Keratinocyte (primary cell): ENCODE measurements around the gene FOXF2. TPM values are rescaled to one million over a fixed set of nuclear protein-coding genes. Genes with fewer than 3 reads are reported as not detected.
A peak's percentile ranks its signal among the peaks of the same experiment; 100 is the strongest.

Experiments
- DNase-seq: peaks from one replicate; pipeline ENCODE4 v3.0.0-alpha.2; 2011; ENCODE audit warnings: low read depth, missing footprints, low spot score
- FAIRE-seq: peaks from 2 replicates; lab custom pipeline; 2011; peaks lifted over from hg19 to GRCh38; lab: Jason Lieb, UNC
- H2AFZ ChIP-seq: 2 replicates; pipeline ENCODE4 v1.6.0; 2012; ENCODE audit warnings: low read length, control low read depth, inconsistent platforms; ENCODE audit not compliant: control insufficient read depth
- H3K27ac ChIP-seq: 2 replicates; pipeline ENCODE4 v1.5.1; 2011; ENCODE audit warnings: low read length; ENCODE audit not compliant: control insufficient read depth, insufficient read depth
- H3K27me3 ChIP-seq: 3 replicates; pipeline ENCODE4 v1.6.0; 2011; ENCODE audit warnings: low read length; ENCODE audit not compliant: control insufficient read depth, insufficient read depth; ENCODE audit errors: extremely low read depth
- H3K36me3 ChIP-seq, 2 experiments: 2 replicates in 1 of 2; 3 replicates in 1 of 2; pipeline ENCODE4 v1.5.1; 2011; ENCODE audit warnings: low read length in 2 of 2, mild to moderate bottlenecking in 1 of 2; ENCODE audit not compliant: control insufficient read depth in 2 of 2, insufficient read depth in 2 of 2; ENCODE audit errors: extremely low read depth in 1 of 2
- H3K4me1 ChIP-seq: 3 replicates; pipeline ENCODE4 v1.5.1; 2011; ENCODE audit warnings: low read length; ENCODE audit not compliant: control insufficient read depth, insufficient read depth; ENCODE audit errors: extremely low read depth
- H3K4me2 ChIP-seq: 3 replicates; pipeline ENCODE4 v1.6.0; 2011; ENCODE audit warnings: low read depth, low read length; ENCODE audit not compliant: control insufficient read depth, insufficient read depth; ENCODE audit errors: extremely low read depth
- H3K4me3 ChIP-seq, 3 experiments: fragments of 200-600 bp in 1 of 3; sonication (generic) in 1 of 3; 2 replicates in 2 of 3; 3 replicates in 1 of 3; pipeline ENCODE4 v1.5.1; 2011 to 2016; ENCODE audit warnings: low read length in 3 of 3, mild to moderate bottlenecking in 3 of 3, control low read depth in 2 of 3, inconsistent platforms in 1 of 3, low read depth in 1 of 3, mixed read lengths in 1 of 3, mixed run types in 1 of 3, moderate library complexity in 1 of 3; ENCODE audit not compliant: control insufficient read depth in 2 of 3, insufficient read depth in 2 of 3; ENCODE audit errors: extremely low read depth in 1 of 3
- H3K79me2 ChIP-seq: 2 replicates; pipeline ENCODE4 v1.6.0; 2012; ENCODE audit warnings: low read length; ENCODE audit not compliant: control insufficient read depth, insufficient read depth
- H3K9ac ChIP-seq: 3 replicates; pipeline ENCODE4 v1.6.0; 2011; ENCODE audit warnings: low read length; ENCODE audit not compliant: control insufficient read depth, insufficient read depth; ENCODE audit errors: extremely low read depth
- H3K9me1 ChIP-seq: 3 replicates; pipeline ENCODE4 v1.6.0; 2011; ENCODE audit warnings: low read length; ENCODE audit not compliant: control insufficient read depth, insufficient read depth; ENCODE audit errors: extremely low read depth
- H3K9me3 ChIP-seq: 2 replicates; pipeline ENCODE4 v1.5.1; 2012; ENCODE audit warnings: low read depth, low read length; ENCODE audit not compliant: control insufficient read depth
- H4K20me1 ChIP-seq: 3 replicates; pipeline ENCODE4 v1.6.0; 2011; ENCODE audit warnings: low read length; ENCODE audit not compliant: control insufficient read depth, insufficient read depth; ENCODE audit errors: extremely low read depth
- EZH2 ChIP-seq: IDR thresholded peaks from one replicate; pipeline ENCODE4 v1.6.1; 2012; ENCODE audit warnings: inconsistent platforms, mild to moderate bottlenecking, low read length, moderate library complexity
- dilution Hi-C: fragments of 300-500 bp; cut with MboI; formaldehyde crosslinking; loops from one replicate; pipeline ENCODE4 v1.7.0; 2020; ENCODE audit warnings: low sequenced_read_pairs; ENCODE audit not compliant: extremely low pct_ligation_motif_present
- polyA plus RNA-seq, 5 experiments: library from polyadenylated mRNA; depleted of rRNA in 3 of 5; stranded (reverse) in 3 of 5; stranded (forward) in 1 of 5; unstranded in 1 of 5; fragments of >200 nt; gene quantifications; 1 replicate in 1 of 5; 2 replicates in 3 of 5; 3 replicates in 1 of 5; pipeline versions ENCODE4 v1.2.1 to v1.2.3, GENCODE V29; 2011 to 2012; ENCODE audit warnings: missing spikeins in 2 of 5, low read depth in 1 of 5, low replicate concordance in 1 of 5
- TF ChIP-seq, protein P1 (sequence below), 3 experiments: IDR thresholded peaks in 1 of 3; conservative IDR thresholded peaks in 1 of 3; optimal IDR thresholded peaks in 1 of 3; 2 replicates in 2 of 3; 3 replicates in 1 of 3; pipeline versions ENCODE3 to v1.5.1; 2011; ENCODE audit warnings: low read length in 3 of 3, mild to moderate bottlenecking in 3 of 3, moderate library complexity in 2 of 3, control low read depth in 1 of 3, inconsistent platforms in 1 of 3; ENCODE audit not compliant: insufficient read depth in 2 of 3; ENCODE audit errors: extremely low read depth in 1 of 3

Gene FOXF2
- polyA plus RNA-seq, 1 donor (not counting 4 experiments of a cell fraction or from before 2014, with no cell fraction given), result 0.34 TPM

DNA sequence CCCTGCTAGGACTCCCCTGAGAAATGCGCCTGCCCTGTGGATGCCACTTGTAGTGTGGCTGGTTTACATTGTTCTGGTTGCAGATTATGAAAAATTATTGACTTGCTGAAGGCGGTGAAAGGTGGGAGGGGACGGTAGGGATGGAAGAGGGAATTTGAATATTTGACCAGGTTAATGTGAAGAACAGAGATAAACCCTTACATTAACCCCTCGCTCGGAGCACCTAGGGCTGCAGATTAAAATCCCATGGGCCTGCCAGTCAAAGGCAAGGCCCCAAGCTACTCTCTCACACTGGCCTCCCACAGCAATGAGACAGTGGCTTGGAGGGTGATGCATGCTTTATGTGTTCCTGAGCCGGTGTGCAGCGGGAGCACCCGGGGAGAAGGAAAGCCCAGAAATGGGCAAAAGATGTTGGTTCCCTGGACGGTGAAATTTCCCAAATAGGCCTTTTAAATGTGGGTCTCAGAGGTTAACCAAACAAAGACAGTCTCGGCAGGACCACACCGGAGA, 2.5 kb downstream of the FOXF2 start:
- Histone ChIP-seq H3K4me2 (no peak overlapping the region), H3K36me3 (no peaks in the 10 kb centered on the region), H3K9me1 (no peaks in the 10 kb centered on the region), H3K4me1 (no peaks in the 10 kb centered on the region), H2AFZ (no peak overlapping the region), H3K79me2 (no peaks in the 10 kb centered on the region), H3K9me3 (no peaks in the 10 kb centered on the region), H3K4me3 (no peak overlapping the region), H4K20me1 (no peaks in the 10 kb centered on the region), H3K9ac (no peak overlapping the region), H3K27me3 (peaks cover 87% of the 10 kb centered on the region), H3K27ac (no peak overlapping the region)
- dilution Hi-C loops, result no loop called here
- FAIRE-seq (no peak), DNase-seq (no peak)
- no peak for TF ChIP-seq EZH2
- TF ChIP-seq, protein P1, sequence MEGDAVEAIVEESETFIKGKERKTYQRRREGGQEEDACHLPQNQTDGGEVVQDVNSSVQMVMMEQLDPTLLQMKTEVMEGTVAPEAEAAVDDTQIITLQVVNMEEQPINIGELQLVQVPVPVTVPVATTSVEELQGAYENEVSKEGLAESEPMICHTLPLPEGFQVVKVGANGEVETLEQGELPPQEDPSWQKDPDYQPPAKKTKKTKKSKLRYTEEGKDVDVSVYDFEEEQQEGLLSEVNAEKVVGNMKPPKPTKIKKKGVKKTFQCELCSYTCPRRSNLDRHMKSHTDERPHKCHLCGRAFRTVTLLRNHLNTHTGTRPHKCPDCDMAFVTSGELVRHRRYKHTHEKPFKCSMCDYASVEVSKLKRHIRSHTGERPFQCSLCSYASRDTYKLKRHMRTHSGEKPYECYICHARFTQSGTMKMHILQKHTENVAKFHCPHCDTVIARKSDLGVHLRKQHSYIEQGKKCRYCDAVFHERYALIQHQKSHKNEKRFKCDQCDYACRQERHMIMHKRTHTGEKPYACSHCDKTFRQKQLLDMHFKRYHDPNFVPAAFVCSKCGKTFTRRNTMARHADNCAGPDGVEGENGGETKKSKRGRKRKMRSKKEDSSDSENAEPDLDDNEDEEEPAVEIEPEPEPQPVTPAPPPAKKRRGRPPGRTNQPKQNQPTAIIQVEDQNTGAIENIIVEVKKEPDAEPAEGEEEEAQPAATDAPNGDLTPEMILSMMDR (optimal IDR thresholded peaks at IDR 0.05 in 1 of 3, IDR thresholded peaks at IDR 0.05 in 1 of 3, conservative IDR thresholded peaks at IDR 0.05 in 1 of 3; ENCODE audit: extremely low read depth in 1 of 3, insufficient read depth in 2 of 3, low read length in 3 of 3), result no peak

DNA sequence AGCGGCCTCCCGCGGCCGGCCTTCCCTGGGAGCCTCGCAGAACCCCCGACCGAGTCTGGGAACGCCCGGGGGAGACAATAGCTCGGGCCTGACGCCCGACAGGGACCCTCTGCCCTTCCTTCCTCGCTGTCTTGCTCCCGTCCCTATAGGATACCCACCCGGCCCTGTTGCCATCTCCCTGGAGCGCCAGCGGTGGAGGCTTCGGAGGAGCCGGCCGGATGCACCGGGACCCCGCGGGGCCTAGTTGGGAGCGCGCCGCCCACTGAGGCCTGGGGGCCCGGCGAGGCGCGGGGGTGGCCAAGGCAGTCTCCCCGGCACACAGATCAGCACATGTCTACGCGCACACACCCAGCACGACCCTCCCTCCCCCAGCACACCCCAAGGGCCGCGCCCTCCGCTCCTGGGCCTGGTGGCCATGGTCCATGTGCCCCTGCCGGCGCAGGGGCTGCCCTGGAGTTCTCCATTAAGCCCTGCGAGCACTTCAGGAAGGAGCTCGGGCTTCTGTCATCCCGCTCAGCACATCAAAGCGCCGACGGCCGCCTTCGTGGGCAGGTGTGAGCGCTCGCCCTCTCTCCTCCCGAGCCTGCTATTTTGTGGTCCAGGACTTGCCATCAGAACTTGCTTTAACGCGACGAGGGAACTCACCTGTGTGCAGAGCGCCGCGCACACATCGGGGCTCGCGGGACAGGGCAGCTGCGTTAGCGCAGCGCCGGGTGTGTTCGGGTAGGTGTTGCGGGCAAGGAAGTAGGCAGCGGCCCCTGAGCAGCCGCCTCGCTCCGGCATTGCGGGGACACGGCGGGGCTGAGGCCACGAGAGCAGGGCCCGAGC, 3.7 kb downstream of the FOXF2 start:
- Histone ChIP-seq H3K9me1 (no peaks in the 10 kb centered on the region), H3K36me3 (no peaks in the 10 kb centered on the region), H3K9ac (no peak overlapping the region), H3K79me2 (no peaks in the 10 kb centered on the region), H3K27ac (no peak overlapping the region), H3K9me3 (no peaks in the 10 kb centered on the region), H3K4me2 (peak overlapping the region; percentile 22), H2AFZ (no peak overlapping the region), H4K20me1 (no peaks in the 10 kb centered on the region), H3K4me1 (no peaks in the 10 kb centered on the region), H3K4me3 (no peak overlapping the region), H3K27me3 (peaks cover 79% of the 10 kb centered on the region)
- dilution Hi-C loops, result no loop called here
- FAIRE-seq (no peak), DNase-seq (no peak)
- TF ChIP-seq, protein P1 (optimal IDR thresholded peaks at IDR 0.05 in 1 of 3, IDR thresholded peaks at IDR 0.05 in 1 of 3, conservative IDR thresholded peaks at IDR 0.05 in 1 of 3; ENCODE audit: extremely low read depth in 1 of 3, insufficient read depth in 2 of 3, low read length in 3 of 3), result no peak
- TF ChIP-seq EZH2, result peak; percentile 85
